Keratinocyte (primary cell): Measurements from ENCODE around the gene DAPP1.

Experiments used
- EZH2 ChIP-seq: IDR thresholded peaks from one replicate; pipeline ENCODE4 v1.6.1; 2012; ENCODE audit warnings: inconsistent platforms, mild to moderate bottlenecking, low read length, moderate library complexity
- TF ChIP-seq, protein P1 (sequence below), 3 experiments: IDR thresholded peaks in 1 of 3; conservative IDR thresholded peaks in 1 of 3; optimal IDR thresholded peaks in 1 of 3; 2 replicates in 2 of 3; 3 replicates in 1 of 3; pipeline versions ENCODE3 to v1.5.1; 2011; ENCODE audit warnings: low read length in 3 of 3, mild to moderate bottlenecking in 3 of 3, moderate library complexity in 2 of 3, control low read depth in 1 of 3, inconsistent platforms in 1 of 3; ENCODE audit not compliant: insufficient read depth in 2 of 3; ENCODE audit errors: extremely low read depth in 1 of 3

GRCh38 chr4:99868126-99868596 is 51.5 kb downstream of the DAPP1 start:
- TF ChIP-seq, protein P1, sequence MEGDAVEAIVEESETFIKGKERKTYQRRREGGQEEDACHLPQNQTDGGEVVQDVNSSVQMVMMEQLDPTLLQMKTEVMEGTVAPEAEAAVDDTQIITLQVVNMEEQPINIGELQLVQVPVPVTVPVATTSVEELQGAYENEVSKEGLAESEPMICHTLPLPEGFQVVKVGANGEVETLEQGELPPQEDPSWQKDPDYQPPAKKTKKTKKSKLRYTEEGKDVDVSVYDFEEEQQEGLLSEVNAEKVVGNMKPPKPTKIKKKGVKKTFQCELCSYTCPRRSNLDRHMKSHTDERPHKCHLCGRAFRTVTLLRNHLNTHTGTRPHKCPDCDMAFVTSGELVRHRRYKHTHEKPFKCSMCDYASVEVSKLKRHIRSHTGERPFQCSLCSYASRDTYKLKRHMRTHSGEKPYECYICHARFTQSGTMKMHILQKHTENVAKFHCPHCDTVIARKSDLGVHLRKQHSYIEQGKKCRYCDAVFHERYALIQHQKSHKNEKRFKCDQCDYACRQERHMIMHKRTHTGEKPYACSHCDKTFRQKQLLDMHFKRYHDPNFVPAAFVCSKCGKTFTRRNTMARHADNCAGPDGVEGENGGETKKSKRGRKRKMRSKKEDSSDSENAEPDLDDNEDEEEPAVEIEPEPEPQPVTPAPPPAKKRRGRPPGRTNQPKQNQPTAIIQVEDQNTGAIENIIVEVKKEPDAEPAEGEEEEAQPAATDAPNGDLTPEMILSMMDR (optimal IDR thresholded peaks at IDR 0.05 in 1 of 3, IDR thresholded peaks at IDR 0.05 in 1 of 3, conservative IDR thresholded peaks at IDR 0.05 in 1 of 3; ENCODE audit: extremely low read depth in 1 of 3, insufficient read depth in 2 of 3, low read length in 3 of 3) = no peak
- TF ChIP-seq EZH2 = no peak
